H1 (cell line): Measurements from ENCODE around the gene ZNF462. TPM values are rescaled to one million over a fixed set of nuclear protein-coding genes. Genes with fewer than 3 reads are reported as not detected.

Source experiments
- ASH2L ChIP-seq: fragments of 200-600, 300-600 bp; sonication (generic); IDR thresholded peaks from one replicate; pipeline ENCODE4 v1.7.1; 2017; ENCODE audit warnings: low read length
- BACH1 ChIP-seq: IDR thresholded peaks from 2 replicates; pipeline ENCODE4 v1.6.1; 2012; ENCODE audit warnings: low read length, improper control_type of control experiment
- CBX5 ChIP-seq: fragments of 300-800, 300-1000 bp; sonication (generic); IDR thresholded peaks from 2 replicates; pipeline ENCODE4 v1.7.1; 2016; ENCODE audit warnings: antibody characterized with exemption, low read length, low read depth
- CEBPB ChIP-seq: IDR thresholded peaks from 2 replicates; pipeline ENCODE4 v1.6.1; 2012; ENCODE audit warnings: low read depth, low read length
- RFX5 ChIP-seq: IDR thresholded peaks from 2 replicates; pipeline ENCODE4 v1.6.1; 2011; ENCODE audit warnings: low read depth, low read length, improper control_type of control experiment, borderline replicate concordance
- SUZ12 ChIP-seq: fragments of 200-600 bp; sonication (generic); IDR thresholded peaks from 2 replicates; pipeline ENCODE4 v1.6.1; 2012; ENCODE audit warnings: mild to moderate bottlenecking, inconsistent platforms, low read length, moderate library complexity, mixed read lengths
- polyA plus RNA-seq, 7 experiments: library from polyadenylated mRNA; depleted of rRNA in 3 of 7; stranded (reverse) in 5 of 7; unstranded in 2 of 7; fragments of >200 nt in 5 of 7; fragments of 200-250 nt in 2 of 7; gene quantifications; 1 replicate in 5 of 7; 2 replicates in 1 of 7; 4 replicates in 1 of 7; pipeline versions ENCODE4 v1.2.1 to v1.2.3, GENCODE V29; 2011 to 2013; ENCODE audit warnings: missing spikeins in 2 of 7, mixed read lengths in 2 of 7
- total RNA-seq: library from RNA; stranded (reverse); fragmentation: NEBNext Ultra II Directional; extraction: Animal tissue kit (Norgen Biotek cat#: 25700); gene quantifications from 2 replicates; pipeline ENCODE4 v1.2.1, GENCODE V29; 2021
- TF ChIP-seq, protein P1 (sequence below): fragments of 300-600 bp; sonication (generic); IDR thresholded peaks from 2 replicates; pipeline ENCODE4 v1.7.1; 2012; ENCODE audit warnings: low read length, moderate library complexity, mild to moderate bottlenecking, inconsistent platforms; ENCODE audit not compliant: insufficient replicate concordance
- TF ChIP-seq, protein P2 (sequence below): IDR thresholded peaks from 2 replicates; pipeline ENCODE4 v1.6.1; 2012; ENCODE audit warnings: inconsistent platforms
- TF ChIP-seq, protein P3 (sequence below), 3 experiments: IDR thresholded peaks; 1 replicate in 2 of 3; 2 replicates in 1 of 3; pipeline versions ENCODE4 v1.5.1 to v1.6.1; 2011; ENCODE audit warnings: low read length in 3 of 3, mild to moderate bottlenecking in 3 of 3, inconsistent platforms in 2 of 3, low read depth in 1 of 3, moderate library complexity in 1 of 3; ENCODE audit not compliant: insufficient read depth in 1 of 3; ENCODE audit errors: control extremely low read depth in 1 of 3

Gene ZNF462
- total and polyA plus RNA-seq, 2 of the 8 experiments (the other 6 are each of a cell fraction or from before 2014, with no cell fraction given), result 30.0 to 163 TPM

DNA sequence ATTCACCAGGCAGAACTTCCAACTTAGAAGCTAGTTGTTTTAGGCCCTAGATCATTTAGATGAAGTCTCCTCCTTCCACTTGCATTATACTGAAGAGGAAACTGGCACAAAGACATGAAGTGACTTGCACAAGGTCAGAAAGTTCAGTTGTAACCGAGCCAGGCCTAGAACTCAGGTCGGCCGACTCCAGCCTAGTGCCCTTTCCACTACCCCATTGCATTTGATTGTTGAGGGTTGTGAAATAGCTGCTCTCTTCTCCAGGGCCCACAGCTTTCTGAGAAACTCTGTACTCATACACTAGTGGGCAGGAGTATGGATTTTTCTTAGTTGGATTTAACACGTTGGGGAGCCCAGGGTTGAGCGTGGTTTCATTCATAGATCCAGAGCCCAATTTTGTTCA lies 5.6 kb downstream of the ZNF462 start (continued):
- TF ChIP-seq, protein P1, sequence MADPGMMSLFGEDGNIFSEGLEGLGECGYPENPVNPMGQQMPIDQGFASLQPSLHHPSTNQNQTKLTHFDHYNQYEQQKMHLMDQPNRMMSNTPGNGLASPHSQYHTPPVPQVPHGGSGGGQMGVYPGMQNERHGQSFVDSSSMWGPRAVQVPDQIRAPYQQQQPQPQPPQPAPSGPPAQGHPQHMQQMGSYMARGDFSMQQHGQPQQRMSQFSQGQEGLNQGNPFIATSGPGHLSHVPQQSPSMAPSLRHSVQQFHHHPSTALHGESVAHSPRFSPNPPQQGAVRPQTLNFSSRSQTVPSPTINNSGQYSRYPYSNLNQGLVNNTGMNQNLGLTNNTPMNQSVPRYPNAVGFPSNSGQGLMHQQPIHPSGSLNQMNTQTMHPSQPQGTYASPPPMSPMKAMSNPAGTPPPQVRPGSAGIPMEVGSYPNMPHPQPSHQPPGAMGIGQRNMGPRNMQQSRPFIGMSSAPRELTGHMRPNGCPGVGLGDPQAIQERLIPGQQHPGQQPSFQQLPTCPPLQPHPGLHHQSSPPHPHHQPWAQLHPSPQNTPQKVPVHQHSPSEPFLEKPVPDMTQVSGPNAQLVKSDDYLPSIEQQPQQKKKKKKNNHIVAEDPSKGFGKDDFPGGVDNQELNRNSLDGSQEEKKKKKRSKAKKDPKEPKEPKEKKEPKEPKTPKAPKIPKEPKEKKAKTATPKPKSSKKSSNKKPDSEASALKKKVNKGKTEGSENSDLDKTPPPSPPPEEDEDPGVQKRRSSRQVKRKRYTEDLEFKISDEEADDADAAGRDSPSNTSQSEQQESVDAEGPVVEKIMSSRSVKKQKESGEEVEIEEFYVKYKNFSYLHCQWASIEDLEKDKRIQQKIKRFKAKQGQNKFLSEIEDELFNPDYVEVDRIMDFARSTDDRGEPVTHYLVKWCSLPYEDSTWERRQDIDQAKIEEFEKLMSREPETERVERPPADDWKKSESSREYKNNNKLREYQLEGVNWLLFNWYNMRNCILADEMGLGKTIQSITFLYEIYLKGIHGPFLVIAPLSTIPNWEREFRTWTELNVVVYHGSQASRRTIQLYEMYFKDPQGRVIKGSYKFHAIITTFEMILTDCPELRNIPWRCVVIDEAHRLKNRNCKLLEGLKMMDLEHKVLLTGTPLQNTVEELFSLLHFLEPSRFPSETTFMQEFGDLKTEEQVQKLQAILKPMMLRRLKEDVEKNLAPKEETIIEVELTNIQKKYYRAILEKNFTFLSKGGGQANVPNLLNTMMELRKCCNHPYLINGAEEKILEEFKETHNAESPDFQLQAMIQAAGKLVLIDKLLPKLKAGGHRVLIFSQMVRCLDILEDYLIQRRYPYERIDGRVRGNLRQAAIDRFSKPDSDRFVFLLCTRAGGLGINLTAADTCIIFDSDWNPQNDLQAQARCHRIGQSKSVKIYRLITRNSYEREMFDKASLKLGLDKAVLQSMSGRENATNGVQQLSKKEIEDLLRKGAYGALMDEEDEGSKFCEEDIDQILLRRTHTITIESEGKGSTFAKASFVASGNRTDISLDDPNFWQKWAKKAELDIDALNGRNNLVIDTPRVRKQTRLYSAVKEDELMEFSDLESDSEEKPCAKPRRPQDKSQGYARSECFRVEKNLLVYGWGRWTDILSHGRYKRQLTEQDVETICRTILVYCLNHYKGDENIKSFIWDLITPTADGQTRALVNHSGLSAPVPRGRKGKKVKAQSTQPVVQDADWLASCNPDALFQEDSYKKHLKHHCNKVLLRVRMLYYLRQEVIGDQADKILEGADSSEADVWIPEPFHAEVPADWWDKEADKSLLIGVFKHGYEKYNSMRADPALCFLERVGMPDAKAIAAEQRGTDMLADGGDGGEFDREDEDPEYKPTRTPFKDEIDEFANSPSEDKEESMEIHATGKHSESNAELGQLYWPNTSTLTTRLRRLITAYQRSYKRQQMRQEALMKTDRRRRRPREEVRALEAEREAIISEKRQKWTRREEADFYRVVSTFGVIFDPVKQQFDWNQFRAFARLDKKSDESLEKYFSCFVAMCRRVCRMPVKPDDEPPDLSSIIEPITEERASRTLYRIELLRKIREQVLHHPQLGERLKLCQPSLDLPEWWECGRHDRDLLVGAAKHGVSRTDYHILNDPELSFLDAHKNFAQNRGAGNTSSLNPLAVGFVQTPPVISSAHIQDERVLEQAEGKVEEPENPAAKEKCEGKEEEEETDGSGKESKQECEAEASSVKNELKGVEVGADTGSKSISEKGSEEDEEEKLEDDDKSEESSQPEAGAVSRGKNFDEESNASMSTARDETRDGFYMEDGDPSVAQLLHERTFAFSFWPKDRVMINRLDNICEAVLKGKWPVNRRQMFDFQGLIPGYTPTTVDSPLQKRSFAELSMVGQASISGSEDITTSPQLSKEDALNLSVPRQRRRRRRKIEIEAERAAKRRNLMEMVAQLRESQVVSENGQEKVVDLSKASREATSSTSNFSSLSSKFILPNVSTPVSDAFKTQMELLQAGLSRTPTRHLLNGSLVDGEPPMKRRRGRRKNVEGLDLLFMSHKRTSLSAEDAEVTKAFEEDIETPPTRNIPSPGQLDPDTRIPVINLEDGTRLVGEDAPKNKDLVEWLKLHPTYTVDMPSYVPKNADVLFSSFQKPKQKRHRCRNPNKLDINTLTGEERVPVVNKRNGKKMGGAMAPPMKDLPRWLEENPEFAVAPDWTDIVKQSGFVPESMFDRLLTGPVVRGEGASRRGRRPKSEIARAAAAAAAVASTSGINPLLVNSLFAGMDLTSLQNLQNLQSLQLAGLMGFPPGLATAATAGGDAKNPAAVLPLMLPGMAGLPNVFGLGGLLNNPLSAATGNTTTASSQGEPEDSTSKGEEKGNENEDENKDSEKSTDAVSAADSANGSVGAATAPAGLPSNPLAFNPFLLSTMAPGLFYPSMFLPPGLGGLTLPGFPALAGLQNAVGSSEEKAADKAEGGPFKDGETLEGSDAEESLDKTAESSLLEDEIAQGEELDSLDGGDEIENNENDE, result no peak
- TF ChIP-seq RFX5 (no peak), CEBPB (no peak), SUZ12 (no peak), CBX5 (no peak), ASH2L (no peak), BACH1 (no peak)
- TF ChIP-seq, protein P2, sequence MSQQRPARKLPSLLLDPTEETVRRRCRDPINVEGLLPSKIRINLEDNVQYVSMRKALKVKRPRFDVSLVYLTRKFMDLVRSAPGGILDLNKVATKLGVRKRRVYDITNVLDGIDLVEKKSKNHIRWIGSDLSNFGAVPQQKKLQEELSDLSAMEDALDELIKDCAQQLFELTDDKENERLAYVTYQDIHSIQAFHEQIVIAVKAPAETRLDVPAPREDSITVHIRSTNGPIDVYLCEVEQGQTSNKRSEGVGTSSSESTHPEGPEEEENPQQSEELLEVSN, result no peak
- TF ChIP-seq, protein P3, sequence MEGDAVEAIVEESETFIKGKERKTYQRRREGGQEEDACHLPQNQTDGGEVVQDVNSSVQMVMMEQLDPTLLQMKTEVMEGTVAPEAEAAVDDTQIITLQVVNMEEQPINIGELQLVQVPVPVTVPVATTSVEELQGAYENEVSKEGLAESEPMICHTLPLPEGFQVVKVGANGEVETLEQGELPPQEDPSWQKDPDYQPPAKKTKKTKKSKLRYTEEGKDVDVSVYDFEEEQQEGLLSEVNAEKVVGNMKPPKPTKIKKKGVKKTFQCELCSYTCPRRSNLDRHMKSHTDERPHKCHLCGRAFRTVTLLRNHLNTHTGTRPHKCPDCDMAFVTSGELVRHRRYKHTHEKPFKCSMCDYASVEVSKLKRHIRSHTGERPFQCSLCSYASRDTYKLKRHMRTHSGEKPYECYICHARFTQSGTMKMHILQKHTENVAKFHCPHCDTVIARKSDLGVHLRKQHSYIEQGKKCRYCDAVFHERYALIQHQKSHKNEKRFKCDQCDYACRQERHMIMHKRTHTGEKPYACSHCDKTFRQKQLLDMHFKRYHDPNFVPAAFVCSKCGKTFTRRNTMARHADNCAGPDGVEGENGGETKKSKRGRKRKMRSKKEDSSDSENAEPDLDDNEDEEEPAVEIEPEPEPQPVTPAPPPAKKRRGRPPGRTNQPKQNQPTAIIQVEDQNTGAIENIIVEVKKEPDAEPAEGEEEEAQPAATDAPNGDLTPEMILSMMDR (IDR thresholded peaks at IDR 0.05; ENCODE audit: control extremely low read depth in 1 of 3, insufficient read depth in 1 of 3, low read depth in 1 of 3, low read length in 3 of 3), result no peak
